ENCODE results near the gene ITGB3BP.
A peak's percentile ranks its signal among the peaks of the same experiment; 100 is the strongest.
"Not testable (repeated sequence)": the region's sequence is repeated elsewhere in the genome, so short reads cannot be mapped to it uniquely, and the experiment has no call there.

The ITGB3BP gene, protein sequence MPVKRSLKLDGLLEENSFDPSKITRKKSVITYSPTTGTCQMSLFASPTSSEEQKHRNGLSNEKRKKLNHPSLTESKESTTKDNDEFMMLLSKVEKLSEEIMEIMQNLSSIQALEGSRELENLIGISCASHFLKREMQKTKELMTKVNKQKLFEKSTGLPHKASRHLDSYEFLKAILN

DNA sequence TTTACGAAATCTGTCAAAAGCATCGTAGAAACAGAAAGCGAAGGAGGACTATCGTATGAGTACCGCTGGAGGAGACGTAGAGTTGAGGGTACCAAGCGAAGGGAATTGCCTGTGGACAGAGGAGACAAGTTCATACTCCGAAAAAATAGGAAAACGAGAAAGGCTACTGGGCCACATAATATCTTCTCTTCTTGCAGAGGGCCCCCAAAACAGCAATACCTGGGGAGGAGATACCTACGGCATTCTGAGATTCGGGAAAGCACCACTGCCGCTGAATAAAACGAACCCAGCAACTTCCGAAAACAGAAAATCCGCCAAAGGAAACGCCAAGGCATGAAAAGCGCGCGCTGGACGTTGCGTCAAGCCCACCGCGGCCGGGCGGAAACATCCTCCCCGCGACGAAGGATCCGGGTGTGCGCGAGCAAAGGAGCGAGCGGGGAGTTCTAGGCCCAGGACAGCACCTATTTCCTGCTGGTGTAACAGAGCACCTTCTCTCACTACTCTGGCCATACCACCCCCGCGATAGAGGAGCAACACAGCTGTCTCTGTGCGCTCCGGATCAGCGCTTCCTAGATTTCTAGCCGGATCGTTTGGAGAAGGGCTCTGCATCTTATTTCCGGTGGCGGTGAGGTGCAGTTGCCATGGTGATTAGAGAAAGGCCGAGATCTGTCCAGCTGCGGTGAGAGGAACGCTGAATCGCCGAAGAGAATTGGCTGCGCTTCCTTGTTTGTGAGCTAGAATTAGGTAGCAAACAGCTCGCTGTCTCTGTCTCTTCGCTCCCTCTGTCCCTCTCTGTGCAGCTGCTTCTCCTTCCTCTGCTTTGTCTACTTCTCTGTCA lies at the start of gene ITGB3BP, which contains the start of gene EFCAB7:
ITGB3BP (minus strand) TSS at position 335 of the 838 bp plus-strand sequence; CDS start at position 243, 92 bp downstream.
EFCAB7 (plus strand) TSS at position 635 of the 838 bp plus-strand sequence. CDS start 2,048 bp downstream, outside the sequence.
- peak; percentile 90 for DNase-seq (ENCODE audit: low spot score)

DNA sequence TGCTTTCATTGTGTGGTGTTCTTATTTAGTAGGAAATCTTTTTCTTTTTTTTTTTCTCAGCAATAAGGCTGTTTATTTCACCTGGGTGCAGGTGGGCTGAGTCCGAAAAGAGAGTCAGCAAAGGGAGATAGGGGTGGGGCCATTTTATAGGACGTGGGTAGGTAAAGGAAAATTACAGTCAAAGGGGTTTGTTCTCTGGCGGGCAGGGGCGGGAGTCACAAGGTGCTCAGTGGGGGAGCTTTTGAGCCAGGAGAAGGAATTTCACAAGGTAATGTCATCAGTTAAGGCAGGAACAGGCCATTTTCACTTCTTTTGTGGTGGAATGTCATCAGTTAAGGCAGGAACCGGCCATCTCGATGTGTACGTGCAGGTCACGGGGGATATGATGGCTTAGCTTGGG lies 49.7 kb upstream of the ITGB3BP start:
- DNase-seq (ENCODE audit: low spot score) = not testable (repeated sequence)

DNA sequence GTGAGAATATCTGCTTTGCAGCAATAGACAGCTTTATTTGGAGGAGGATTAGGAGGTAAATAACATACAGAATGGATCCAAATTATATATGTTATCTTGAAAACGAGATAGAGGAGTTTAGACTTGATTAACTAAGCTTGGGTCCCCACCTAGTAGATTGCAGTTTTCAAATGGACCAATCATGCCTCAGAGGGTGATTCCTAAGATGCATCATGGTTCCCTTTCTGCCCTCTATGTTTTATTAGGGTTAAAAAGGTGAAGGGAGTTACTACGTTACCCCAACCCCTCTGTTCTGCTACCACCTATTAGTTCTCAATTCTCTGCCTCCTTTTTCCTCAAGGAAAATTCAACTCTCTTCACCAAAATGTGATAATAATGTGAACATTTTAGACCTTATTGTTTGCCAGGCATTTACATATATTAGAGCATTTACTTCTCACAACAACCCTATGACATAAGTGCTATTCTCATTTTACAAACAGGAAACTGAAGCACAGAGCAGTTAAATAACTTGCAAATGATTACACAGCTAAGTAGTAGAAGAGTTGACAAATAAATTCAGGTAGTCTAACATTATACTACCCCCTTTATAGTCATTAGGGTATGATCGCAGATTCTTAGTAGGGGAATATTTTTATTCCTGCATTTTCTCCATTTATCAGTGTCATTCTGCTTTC lies 46.8 kb upstream of the ITGB3BP start:
- DNase-seq (ENCODE audit: low spot score) = no peak

DNA sequence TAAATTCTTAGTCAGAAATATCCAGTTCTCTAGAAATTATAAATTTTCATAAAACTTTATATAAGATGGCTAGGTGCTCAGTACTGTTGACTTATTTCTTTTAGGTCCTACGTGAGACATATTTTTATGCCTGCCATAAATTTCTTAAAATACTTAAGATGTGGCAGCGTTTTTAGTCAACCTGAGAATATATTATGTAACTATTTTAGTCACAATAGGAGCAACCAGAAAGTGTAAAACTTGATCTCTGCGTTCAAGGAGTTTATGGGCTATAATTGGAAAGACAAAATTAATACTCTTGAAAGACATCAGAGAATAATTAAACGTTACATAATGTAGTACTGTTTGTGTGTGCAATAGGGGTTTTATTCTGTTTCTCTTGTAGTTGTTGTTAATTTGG lies 46.0 kb upstream of the ITGB3BP start:
- no peak for DNase-seq (ENCODE audit: low spot score)

DNA sequence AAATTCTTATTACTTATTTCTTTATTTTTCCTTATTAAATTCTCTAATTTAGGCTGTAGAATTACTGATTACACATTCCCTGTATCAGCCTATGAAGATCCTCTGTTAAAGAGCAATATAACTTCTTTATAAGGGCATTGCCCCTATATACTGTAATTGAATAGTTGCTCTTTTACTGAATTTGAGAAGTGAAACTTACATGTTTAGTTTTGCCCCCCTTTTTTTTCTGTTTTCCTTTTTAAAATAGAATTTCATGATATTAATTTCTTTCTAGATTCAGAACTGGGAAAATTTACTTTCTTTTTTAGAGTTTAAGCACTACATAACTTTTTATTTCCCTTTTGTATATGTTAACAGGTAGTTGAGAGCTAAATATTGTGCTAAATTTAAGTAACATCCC lies 40.7 kb upstream of the ITGB3BP start:
- no peak for DNase-seq (ENCODE audit: low spot score)

DNA sequence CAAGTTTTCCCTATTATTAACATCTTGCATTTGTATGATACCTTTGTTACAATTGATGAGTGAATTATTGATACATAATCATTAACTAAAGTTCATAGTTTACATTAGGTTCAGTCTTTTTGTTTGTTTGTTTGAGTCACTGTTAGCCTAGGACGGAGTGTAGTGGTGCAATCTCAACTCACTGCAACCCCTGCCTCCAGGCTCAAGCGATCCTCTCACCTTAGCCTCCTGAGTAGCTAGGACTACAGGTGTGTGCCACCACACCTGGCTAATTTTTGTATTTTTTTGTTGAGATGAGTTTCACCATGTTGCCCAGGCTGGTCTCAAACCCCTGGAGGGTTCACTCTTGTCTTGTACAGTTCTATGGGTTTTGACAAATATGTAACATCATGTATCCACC lies 36.3 kb upstream of the ITGB3BP start:
- DNase-seq (ENCODE audit: low spot score) = no peak

DNA sequence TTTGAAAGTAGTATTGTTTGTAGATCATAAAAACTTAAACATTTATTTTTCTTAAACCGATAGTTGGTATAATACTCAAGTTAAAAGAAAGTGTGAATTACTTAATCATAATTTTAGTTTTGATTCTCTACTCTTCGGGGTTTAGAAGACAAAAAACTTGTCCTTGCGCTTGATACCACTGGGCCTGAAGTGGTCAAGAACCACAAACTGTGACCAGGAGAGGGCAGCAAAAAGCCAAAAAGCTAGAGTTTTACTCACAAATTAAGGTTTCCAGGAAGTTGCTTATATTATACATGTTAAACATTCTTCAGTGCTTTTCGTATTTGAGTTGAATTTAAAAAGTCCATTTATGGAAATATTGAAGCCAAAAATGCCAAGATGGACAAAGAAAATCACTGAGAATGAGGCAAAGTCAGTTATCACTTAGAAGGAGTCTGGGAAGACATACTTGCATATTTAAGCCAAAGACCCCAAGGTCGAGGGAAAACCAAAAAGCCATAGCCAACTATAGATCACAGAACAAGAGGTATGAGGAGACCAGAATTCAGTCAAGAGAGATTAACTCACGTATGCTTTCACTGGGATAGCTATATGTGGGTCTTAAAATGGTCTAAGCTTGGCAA lies 34.5 kb upstream of the ITGB3BP start:
- DNase-seq (ENCODE audit: low spot score) = no peak

DNA sequence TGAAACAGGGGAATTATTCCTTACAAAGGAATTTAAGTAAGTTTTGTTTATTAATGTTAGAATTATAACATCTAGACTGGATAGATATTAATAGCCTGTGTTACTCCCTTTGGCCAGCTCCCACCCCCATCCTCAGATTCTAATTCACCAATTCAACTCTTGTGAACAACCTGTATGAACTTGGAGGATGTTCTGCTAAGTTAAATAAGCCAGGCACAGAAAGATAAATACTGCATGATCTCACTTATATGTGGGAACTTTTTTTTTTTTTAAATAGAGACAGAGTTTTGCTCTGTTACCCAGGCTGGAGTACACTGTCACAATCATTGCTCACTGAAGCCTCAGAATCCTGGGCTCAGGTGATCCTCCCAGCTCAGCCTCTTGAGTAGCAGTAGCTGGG lies 32.5 kb upstream of the ITGB3BP start:
- no peak for DNase-seq (ENCODE audit: low spot score)

DNA sequence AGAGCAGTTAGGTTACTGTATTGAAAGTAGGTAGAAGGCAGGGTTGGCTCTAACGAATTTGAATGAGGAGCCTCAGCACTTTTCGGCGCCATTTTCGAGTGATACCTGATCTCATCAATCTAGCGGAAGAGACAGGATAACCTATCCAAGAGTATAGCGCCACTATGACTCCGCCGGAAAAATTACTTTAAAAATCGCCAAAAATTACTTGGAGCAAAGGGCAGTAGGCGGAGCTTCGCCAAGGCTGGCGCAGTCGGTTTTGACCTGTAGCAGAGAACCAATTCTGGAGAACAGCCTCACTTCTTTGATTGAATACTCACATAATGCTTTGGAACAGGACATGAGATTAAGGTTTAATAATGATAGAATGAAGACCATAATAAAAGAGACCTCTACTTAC lies 25.9 kb upstream of the ITGB3BP start:
- DNase-seq (ENCODE audit: low spot score) = no peak

DNA sequence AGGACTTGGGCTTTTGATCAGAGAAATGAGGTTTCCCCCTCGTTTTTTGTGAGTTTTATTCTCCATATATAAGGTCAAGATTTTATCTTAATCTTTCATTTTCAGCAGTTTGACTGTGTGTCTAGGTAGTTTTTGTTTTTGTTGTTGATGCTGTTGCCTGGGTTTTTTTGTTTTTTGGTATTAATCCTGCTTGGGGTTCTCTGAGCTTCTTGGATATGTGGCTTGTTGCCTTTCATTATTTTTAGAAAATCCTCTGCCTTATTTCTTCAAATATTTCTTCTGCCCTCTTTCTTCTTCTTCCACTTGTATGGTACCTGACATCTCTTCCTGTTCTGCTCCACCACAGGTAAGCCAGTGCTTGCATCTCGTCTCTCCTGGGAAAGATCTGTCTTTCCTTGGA lies 25.3 kb upstream of the ITGB3BP start:
- no peak for DNase-seq (ENCODE audit: low spot score)

DNA sequence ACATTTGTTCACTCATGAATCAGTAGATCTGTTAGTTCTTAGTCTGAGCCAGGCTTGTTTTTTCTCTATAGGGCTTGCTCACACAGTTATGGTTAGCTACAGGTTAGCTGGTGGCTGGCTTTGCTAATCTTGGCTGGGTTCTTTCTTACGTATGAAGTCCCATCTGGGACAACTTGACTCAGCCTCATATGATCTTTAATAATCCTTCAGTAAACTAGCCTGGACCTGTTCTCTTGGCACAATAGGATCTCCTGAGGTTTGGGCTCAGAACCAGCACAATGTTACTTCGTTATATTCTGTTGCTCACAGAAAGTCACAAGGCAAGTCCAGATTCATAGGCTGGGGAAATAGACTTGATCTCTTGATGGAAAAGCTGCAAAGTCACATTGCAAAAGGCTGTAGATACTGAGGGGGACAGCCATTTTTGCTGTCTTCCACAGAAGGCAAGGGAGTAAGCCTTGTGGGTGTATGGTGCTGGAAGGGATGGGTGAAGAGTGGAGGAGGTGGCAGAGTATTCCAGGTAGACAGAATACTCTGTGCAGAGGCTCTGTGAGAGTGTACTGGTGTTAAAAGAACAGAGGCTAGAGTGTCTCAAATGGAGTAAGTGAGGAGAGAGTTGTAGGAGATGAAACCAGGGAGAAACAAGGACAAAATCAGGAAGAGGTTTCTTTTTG lies 24.7 kb upstream of the ITGB3BP start:
- no peak for DNase-seq (ENCODE audit: low spot score)

DNA sequence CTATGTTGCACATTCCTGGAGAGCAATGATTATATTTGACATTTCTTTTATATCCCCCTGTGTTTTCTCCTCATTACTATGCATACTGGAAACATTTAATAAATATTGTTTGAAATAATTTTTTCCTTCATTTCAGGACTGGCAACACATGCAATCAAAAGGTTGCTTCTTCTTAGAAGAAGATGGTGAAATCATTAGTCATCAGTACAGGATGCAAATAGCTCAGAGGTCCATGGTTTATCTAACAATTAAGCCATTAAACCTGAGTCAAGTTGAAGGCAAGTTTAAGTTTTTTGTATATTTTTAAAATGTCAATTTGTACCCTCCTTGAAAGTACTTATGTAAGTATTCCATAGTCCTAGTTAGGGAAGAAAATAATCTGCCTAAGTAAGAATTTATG lies 22.8 kb upstream of the ITGB3BP start:
- DNase-seq (ENCODE audit: low spot score) = no peak

DNA sequence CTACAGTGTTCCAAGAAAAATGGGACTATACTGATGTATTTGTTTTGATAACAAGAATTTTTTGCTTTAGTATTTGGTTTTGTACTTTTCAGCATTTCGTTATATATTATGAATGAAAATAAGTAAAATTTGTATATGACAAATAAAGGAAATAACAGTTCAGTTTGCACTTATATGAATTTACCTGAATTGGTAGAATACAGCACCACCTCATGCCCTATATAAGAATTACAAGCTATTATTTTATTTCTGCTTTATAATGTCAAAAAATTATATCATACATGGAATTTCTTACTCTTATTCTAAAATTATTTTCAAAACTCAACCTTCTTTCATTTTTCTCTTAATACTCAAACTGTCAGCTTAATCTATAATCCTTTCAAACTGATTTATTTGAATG lies 14.9 kb upstream of the ITGB3BP start:
- no peak for DNase-seq (ENCODE audit: low spot score)

DNA sequence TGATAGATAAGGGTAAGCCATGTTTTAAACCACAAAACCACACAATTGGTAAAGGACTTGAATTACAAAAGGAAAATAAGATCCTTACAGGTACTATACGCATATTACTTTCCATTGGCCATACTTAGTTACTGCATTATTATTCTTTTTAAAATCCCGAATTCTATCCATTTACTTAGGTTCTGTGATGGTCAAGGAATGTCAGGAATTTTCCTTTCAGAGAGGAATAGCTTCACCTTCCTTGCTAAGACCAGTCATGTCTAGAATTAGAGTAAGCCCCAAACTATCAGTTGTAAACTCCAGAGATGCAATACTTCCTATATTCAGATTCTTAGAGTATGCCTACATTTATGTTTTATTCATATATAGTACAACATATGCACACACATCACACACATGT lies 14.0 kb upstream of the ITGB3BP start:
- no peak for DNase-seq (ENCODE audit: low spot score)

DNA sequence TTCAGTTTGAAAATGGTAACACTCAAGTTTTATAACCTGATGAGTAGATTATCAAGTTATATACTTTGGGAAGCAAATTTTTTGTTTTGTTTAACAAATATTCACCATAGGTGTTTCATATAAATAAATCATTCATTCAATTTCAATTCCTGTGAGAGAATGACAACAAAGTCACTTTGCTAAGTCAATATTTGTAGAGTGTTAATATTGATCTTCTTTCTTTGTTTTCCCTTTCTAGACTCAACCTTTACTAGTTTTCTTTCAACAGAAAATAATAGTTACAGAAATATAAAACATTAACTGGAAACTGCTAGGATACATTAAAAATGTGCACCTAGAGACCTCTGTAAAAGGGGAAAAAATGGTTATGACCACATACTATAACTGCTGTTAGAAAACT lies 11.4 kb upstream of the ITGB3BP start:
- DNase-seq (ENCODE audit: low spot score) = no peak

DNA sequence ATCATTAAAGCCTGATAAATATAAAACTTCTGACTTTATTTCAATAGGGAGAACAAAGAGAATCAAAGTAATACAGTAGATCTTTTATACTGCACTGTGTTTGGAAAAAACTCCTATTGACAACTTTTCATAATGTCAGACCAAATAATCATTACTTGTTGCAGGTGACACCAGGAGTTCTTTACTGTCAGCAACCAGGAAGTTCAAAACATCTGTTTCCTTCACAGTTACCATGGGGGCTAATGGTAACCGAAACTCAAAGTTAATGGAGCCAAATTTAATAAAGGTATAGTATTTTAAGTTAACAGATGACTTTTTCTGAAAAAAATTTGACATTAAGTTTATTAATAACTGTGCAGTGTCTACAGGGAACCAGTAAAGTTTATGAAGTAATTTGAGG lies 10.9 kb upstream of the ITGB3BP start:
- no peak for DNase-seq (ENCODE audit: low spot score)

DNA sequence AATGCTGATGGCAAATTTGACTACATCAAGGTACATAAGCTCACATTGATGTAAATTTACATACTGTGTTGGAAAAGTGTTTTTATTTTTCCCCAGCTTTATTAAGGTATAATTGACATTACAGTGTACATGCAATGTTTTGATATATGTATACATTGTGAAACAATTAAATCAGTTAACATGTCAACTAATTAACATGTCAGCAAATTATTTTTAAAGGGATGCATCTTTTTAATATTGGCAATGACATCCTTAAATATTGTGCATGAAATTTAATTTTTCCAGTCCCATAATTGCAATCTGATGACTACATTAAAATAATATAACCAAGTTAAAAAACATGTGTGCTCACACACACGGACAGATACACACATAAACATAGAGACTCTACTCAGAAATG lies 9.7 kb upstream of the ITGB3BP start:
- no peak for DNase-seq (ENCODE audit: low spot score)

DNA sequence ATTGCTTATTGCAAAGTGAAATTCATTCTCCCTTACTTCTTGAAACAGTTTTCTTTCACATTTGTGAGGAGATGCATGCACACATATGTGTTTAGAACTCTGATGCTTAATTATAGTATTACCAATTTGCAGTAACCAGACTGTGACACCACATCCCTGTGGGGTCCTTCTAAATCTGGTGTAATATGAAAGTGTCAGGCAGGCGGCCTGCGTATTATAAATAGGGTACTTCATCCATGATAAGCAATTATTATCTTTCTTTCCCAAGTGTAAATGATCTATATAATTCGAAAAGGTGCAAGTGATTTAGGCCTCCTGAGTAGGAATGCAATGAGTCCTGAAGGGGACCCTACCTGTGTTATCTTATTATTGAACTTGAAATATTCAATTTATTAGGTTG lies 1.2 kb upstream of the ITGB3BP start:
- peak; percentile 5 for DNase-seq (ENCODE audit: low spot score)

DNA sequence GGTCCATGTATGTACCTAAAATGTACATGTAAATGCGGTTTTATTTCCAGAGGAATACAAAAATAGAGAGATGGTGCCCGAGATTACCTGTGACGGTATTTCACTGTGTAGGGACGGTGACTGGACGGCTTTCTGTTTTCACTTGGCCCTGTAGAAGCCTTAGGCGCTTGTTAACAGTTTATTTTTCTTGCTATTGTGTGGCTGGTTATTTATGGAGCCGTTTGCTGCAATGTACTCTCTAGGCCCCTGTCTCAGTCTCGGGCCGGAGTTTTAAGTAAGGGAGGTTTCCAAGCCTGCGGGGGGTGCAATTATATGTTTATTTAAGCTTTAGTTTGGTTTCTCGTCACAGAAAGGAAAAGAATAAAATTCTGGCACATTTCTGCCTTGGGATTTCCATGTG lies 713 bp upstream of the ITGB3BP start:
- no peak for DNase-seq (ENCODE audit: low spot score)

DNA sequence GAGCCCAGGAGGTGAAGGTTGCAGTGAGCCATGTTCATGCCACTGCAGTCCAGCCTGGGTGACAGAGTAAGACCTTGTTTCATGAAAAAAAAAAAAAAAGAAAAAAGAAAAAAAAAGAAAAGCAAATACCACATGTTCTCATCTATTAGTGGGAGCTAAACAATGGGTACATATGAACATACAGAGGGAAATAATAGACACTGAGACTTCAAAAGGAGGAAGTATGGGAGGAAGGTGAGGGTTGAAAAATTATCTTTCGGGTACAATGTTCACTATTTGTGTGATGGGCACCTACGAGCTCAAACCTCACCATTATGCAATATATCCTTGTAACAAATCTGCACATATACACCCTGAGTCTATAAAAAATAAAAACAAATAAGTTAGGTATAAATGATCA lies 6.4 kb downstream of the ITGB3BP start:
- DNase-seq (ENCODE audit: low spot score) = no peak

DNA sequence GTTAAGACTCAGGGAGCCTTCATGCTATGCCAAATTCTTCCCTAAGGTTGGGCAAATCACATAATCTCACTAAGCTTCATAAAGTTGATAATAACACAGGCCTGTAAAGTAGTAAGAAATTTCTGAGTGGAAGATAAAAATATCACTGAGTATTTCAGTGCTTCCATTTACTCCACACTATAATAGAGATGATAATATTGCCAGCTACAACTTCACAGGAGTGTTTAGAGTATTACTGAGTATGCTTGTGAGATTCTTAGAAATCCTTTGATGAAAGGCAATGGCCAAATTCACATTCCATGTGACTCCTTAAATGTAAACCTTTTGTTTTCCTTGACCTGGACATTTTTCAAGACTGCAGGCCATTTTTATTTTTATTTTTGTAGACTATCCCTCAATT lies 10.4 kb downstream of the ITGB3BP start:
- no peak for DNase-seq (ENCODE audit: low spot score)

DNA sequence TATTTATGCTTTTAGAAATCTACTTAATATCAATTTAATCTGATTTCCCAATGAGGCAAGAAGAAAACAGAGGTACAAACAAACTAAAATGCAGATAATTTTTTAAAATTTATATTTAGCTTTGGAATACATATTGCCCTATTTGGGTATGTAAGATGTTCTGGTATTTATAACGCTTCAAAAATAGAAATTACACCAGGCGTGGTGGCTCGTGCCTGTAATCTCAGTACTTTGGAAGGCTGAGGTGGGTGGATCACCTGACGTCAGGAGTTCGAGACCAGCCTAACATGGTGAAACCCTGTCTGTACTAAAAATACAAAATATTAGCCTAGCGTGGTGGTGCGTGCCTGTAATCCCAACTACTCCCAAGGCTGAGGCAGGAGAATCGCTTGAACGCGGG lies 13.3 kb downstream of the ITGB3BP start:
- no peak for DNase-seq (ENCODE audit: low spot score)
